SK-N-SH (cell line): ENCODE results near the gene PPP4C. TPM values are rescaled to one million over a fixed set of nuclear protein-coding genes. Genes with fewer than 3 reads are reported as not detected.

Experiments
- CTCF ChIA-PET: fragments of 300-600, 350-600 bp; formaldehyde crosslinking; extraction: SDS; loops from one replicate; lab custom pipeline; 2021; lab: Yijun Ruan, JAX
- POLR2A ChIA-PET: fragments of 350-600 bp; sonication (Branson Sonifier 250); formaldehyde crosslinking; extraction: SDS; loops from one replicate; lab custom pipeline; 2020; ENCODE audit warnings: antibody characterized with exemption, inconsistent platforms; lab: Yijun Ruan, JAX
- DNase-seq: peaks from one replicate; pipeline ENCODE4 v3.0.0; 2012
- H2AFZ ChIP-seq: fragments of 200-600 bp; sonication (generic); 2 replicates; pipeline ENCODE4 v1.8.1; 2016; ENCODE audit warnings: antibody characterized with exemption, mild to moderate bottlenecking, low read depth
- H3F3A ChIP-seq: fragments of 200-600 bp; sonication (generic); replicated peaks from 2 replicates; pipeline ENCODE3; 2016; ENCODE audit warnings: antibody characterized with exemption, mild to moderate bottlenecking; ENCODE audit not compliant: insufficient read depth
- H3K27ac ChIP-seq, 2 experiments: fragments of 200-500 bp in 1 of 2; fragments of 200-600 bp in 1 of 2; sonication (Bioruptor generic) in 1 of 2; sonication (generic), shearing (Covaris generic) in 1 of 2; 2 replicates each; pipeline versions ENCODE4 v1.5.1 to v1.6.1; 2014 to 2016; ENCODE audit warnings: low read depth in 2 of 2, inconsistent platforms in 1 of 2, low read length in 1 of 2, mild to moderate bottlenecking in 1 of 2, mixed read lengths in 1 of 2
- H3K27me3 ChIP-seq: fragments of 200-600 bp; sonication (generic), shearing (Covaris generic); 2 replicates; pipeline ENCODE4 v1.6.1; 2016; ENCODE audit warnings: mixed run types; ENCODE audit not compliant: insufficient read depth
- H3K36me3 ChIP-seq, 2 experiments: fragments of 200-500 bp in 1 of 2; fragments of 200-600 bp in 1 of 2; sonication (Bioruptor generic) in 1 of 2; sonication (generic) in 1 of 2; replicated peaks in 1 of 2; 2 replicates each; pipeline versions ENCODE3 to v1.5.1; 2014 to 2016; ENCODE audit warnings: low read length in 1 of 2, mild to moderate bottlenecking in 1 of 2; ENCODE audit not compliant: insufficient read depth in 2 of 2, control insufficient read depth in 1 of 2
- H3K4me1 ChIP-seq, 2 experiments: fragments of 200-500 bp in 1 of 2; fragments of 200-600 bp in 1 of 2; sonication (Bioruptor generic) in 1 of 2; sonication (generic), shearing (Covaris generic) in 1 of 2; 2 replicates each; pipeline versions ENCODE4 v1.5.1 to v1.6.1; 2014 to 2016; ENCODE audit warnings: low read depth in 1 of 2, low read length in 1 of 2, mixed run types in 1 of 2; ENCODE audit not compliant: insufficient read depth in 2 of 2, control insufficient read depth in 1 of 2
- H3K4me2 ChIP-seq: fragments of 200-600 bp; sonication (generic), shearing (Covaris generic); 2 replicates; pipeline ENCODE4 v1.6.1; 2017; ENCODE audit warnings: mixed run types
- H3K4me3 ChIP-seq, 2 experiments: fragments of 200-500 bp in 1 of 2; fragments of 200-600 bp in 1 of 2; sonication (Bioruptor generic) in 1 of 2; sonication (generic), shearing (Covaris generic) in 1 of 2; 2 replicates each; pipeline versions ENCODE4 v1.5.1 to v1.8.1; 2014 to 2016; ENCODE audit warnings: low read depth in 2 of 2, inconsistent platforms in 1 of 2, low read length in 1 of 2, mild to moderate bottlenecking in 1 of 2, mixed read lengths in 1 of 2, moderate library complexity in 1 of 2
- H3K79me2 ChIP-seq: fragments of 200-600 bp; sonication (generic); 2 replicates; pipeline ENCODE4 v1.8.1; 2017; ENCODE audit warnings: mild to moderate bottlenecking; ENCODE audit not compliant: insufficient read depth
- H3K9ac ChIP-seq: fragments of 200-600 bp; sonication (generic); 2 replicates; pipeline ENCODE4 v1.6.1; 2017; ENCODE audit warnings: mixed run types
- H3K9me2 ChIP-seq: fragments of 200-600 bp; sonication (generic); 2 replicates; pipeline ENCODE4 v1.6.1; 2017; ENCODE audit warnings: mixed run types
- H3K9me3 ChIP-seq: fragments of 200-600 bp; sonication (generic); 2 replicates; pipeline ENCODE4 v1.6.1; 2017; ENCODE audit warnings: mixed run types, mild to moderate bottlenecking, moderate library complexity
- H4K20me1 ChIP-seq: fragments of 200-600 bp; sonication (generic); 2 replicates; pipeline ENCODE4 v1.6.1; 2017; ENCODE audit warnings: mild to moderate bottlenecking, mixed run types; ENCODE audit not compliant: insufficient read depth
- FOXJ3 ChIP-seq: sonication (generic); formaldehyde crosslinking; IDR thresholded peaks from 2 replicates; pipeline ENCODE4 v1.5.1; 2020; ENCODE audit warnings: mild to moderate bottlenecking, missing genetic modification reagents
- FOXM1 ChIP-seq: IDR thresholded peaks from 2 replicates; pipeline ENCODE4 v1.4.0; 2012; ENCODE audit warnings: low read depth, mild to moderate bottlenecking
- NRF1 ChIP-seq: IDR thresholded peaks from 2 replicates; pipeline ENCODE4 v1.6.1; 2012; ENCODE audit warnings: low read depth, mild to moderate bottlenecking, low read length
- SIN3A ChIP-seq: IDR thresholded peaks from 2 replicates; pipeline ENCODE4 v1.6.1; 2012; ENCODE audit warnings: low read depth, mild to moderate bottlenecking, low read length, moderate library complexity, borderline replicate concordance
- SMC3 ChIP-seq: IDR thresholded peaks from 2 replicates; pipeline ENCODE4 v1.6.1; 2012; ENCODE audit warnings: low read depth, low read length, improper control_type of control experiment
- USF2 ChIP-seq: fragments of 150-350 bp; IDR thresholded peaks from 2 replicates; pipeline ENCODE4 v1.6.1; 2017; ENCODE audit warnings: antibody characterized with exemption, low read length, low read depth, borderline replicate concordance
- ZBTB33 ChIP-seq: IDR thresholded peaks from 2 replicates; pipeline ENCODE4 v1.4.0; 2012; ENCODE audit warnings: low read depth, borderline replicate concordance
- WGBS: methylation state at CpG from one replicate; pipeline ENCODE4 v1.1.6; 2017; ENCODE audit warnings: low lambda C conversion rate; 5-methylcytosine and 5-hydroxymethylcytosine counted together
- polyA plus RNA-seq, 3 experiments: library from polyadenylated mRNA; depleted of rRNA; stranded (reverse); fragments of >200 nt; gene quantifications; 2 replicates each; pipeline ENCODE4 v1.2.3, GENCODE V29; 2012
- TF ChIP-seq, protein P1 (sequence below): IDR thresholded peaks from 2 replicates; pipeline ENCODE4 v1.4.0; 2012; ENCODE audit warnings: low read depth, borderline replicate concordance

The PPP4C gene
- polyA plus RNA-seq, 1 of the 3 experiments (the other 2 are of a cell fraction): 339 TPM

DNA sequence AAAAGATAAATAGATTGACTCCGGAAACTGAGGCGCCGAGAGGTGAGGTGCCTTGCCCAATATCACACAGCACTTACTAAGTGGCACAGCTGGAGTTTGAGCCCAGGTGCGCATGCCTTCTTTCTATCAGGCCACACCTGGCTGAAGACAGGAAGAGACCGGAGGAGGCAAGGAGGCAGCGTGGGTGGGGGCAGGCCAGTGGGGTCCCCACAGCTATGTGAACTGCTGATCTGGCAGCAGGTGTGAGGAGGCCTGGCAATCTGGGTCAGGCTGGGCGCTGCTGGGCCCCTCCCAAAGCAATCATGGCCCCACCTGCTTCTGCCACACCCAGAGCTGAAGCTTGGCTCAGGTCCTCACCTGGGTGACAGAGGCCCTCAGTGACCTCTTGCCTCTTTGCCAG, 39.4 kb downstream of the PPP4C start:
- no peaks in the 10 kb centered on the region for H4K20me1 ChIP-seq
- TF ChIP-seq SIN3A (no peak), USF2 (no peak), ZBTB33 (no peak), NRF1 (no peak), FOXM1 (no peak), FOXJ3 (no peak)
- TF ChIP-seq, protein P1, sequence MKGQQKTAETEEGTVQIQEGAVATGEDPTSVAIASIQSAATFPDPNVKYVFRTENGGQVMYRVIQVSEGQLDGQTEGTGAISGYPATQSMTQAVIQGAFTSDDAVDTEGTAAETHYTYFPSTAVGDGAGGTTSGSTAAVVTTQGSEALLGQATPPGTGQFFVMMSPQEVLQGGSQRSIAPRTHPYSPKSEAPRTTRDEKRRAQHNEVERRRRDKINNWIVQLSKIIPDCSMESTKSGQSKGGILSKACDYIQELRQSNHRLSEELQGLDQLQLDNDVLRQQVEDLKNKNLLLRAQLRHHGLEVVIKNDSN: no peak
- no peaks in the 10 kb centered on the region for H3K9me3 ChIP-seq
- H3K4me2 ChIP-seq: no peak overlapping the region
- POLR2A ChIA-PET: no interaction called here
- WGBS: 94% methylated on average over 4 of the region's 7 CpGs
- no peaks in the 10 kb centered on the region for H3K79me2 ChIP-seq
- CTCF ChIA-PET: interaction anchor here (1.1 to 6.1 kb wide), 4 partner anchors 13 to 83 kb away, joined by 3 to 49 read pairs (median 21); partner anchors contain the start of gene TBX6
- no peak overlapping the region for H3K27ac ChIP-seq
- H2AFZ ChIP-seq: no peak overlapping the region
- no peak overlapping the region for H3K9ac ChIP-seq
- H3K4me1 ChIP-seq: peaks cover 5 to 6% of the 10 kb centered on the region in 2 experiments; a peak in 1 of 4 replicates
- no peaks in the 10 kb centered on the region for H3K9me2 ChIP-seq
- no peak overlapping the region for H3K4me3 ChIP-seq
- peaks cover 0 to 6% of the 10 kb centered on the region in 2 experiments for H3K36me3 ChIP-seq
- peaks cover 2% of the 10 kb centered on the region for H3F3A ChIP-seq
- no peaks in the 10 kb centered on the region for H3K27me3 ChIP-seq
- no peak for DNase-seq

DNA sequence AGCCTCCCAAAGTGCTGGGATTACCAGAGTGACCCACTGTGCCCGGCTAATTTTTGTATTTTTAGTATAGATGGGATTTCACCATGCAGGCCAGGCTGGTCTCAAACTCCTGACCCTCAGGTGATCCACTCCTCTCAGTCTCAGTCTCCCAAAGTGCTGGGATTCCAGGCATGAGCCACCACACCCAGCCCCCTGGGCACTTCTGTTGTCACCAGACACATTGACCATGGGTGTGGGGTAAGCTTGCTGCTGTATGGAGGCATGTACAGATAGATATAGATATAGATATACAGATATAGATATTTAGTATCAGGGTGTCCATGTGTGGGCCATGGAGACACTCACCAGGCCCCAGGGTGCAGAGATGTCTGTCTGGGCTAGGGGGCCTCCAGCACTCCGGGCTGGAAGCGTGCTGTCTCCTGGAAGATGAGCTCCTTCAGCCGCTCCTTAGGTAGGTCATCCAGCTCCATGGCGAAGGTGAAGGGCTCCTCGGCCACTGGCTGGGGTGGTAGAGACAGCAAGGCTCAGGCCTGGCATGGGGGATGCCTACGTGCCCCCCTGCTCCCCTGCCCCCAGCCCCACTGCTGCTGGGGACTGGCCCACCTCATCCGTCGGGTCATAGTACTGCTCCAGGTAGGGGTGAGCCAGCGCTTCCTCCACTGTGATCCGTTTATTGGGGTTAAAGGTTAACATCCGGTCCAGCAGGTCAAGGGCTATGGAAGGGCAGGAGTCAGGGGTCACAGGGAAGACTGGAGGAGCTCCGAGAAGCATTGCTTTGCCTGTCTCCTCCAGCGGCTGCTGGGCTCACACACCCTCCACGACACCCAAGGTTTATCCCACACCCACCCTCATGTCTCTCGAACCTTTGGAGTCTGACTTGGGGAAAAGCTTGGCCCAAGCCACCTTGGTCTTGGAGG, 40.8 kb downstream of the PPP4C start:
- no peak overlapping the region for H3K27ac ChIP-seq
- no peaks in the 10 kb centered on the region for H3K9me2 ChIP-seq
- no peaks in the 10 kb centered on the region for H4K20me1 ChIP-seq
- no peak overlapping the region for H3K4me2 ChIP-seq
- no peak overlapping the region for H3K4me3 ChIP-seq
- DNase-seq: no peak
- H3K36me3 ChIP-seq: peaks cover 0 to 6% of the 10 kb centered on the region in 2 experiments
- ChIA-PET CTCF (interaction anchor here (1.1 to 1.6 kb wide), 2 partner anchors 14 to 24 kb away, joined by 3 to 7 read pairs; partner anchors contain the start of gene TBX6), POLR2A (no interaction called here)
- H3F3A ChIP-seq: peaks cover 2% of the 10 kb centered on the region
- no peaks in the 10 kb centered on the region for H3K27me3 ChIP-seq
- 92% methylated on average over 6 of the region's 16 CpGs for WGBS
- no peaks in the 10 kb centered on the region for H3K79me2 ChIP-seq
- no peaks in the 10 kb centered on the region for H3K9me3 ChIP-seq
- no peak for TF ChIP-seq SMC3
- no peak overlapping the region for H2AFZ ChIP-seq
- peaks cover 6% of the 10 kb centered on the region in 2 experiments; a peak in 1 of 4 replicates for H3K4me1 ChIP-seq
- no peak overlapping the region for H3K9ac ChIP-seq
